Keratinocyte (primary cell): Measurements from ENCODE around the gene E2F6. TPM values are rescaled to one million over a fixed set of nuclear protein-coding genes. Genes with fewer than 3 reads are reported as not detected.

Experiments used
- DNase-seq: peaks from one replicate; pipeline ENCODE4 v3.0.0-alpha.2; 2011; ENCODE audit warnings: low read depth, missing footprints, low spot score
- FAIRE-seq: peaks from 2 replicates; lab custom pipeline; 2011; peaks lifted over from hg19 to GRCh38; lab: Jason Lieb, UNC
- H2AFZ ChIP-seq: 2 replicates; pipeline ENCODE4 v1.6.0; 2012; ENCODE audit warnings: low read length, control low read depth, inconsistent platforms; ENCODE audit not compliant: control insufficient read depth
- H3K27ac ChIP-seq: 2 replicates; pipeline ENCODE4 v1.5.1; 2011; ENCODE audit warnings: low read length; ENCODE audit not compliant: control insufficient read depth, insufficient read depth
- H3K27me3 ChIP-seq: 3 replicates; pipeline ENCODE4 v1.6.0; 2011; ENCODE audit warnings: low read length; ENCODE audit not compliant: control insufficient read depth, insufficient read depth; ENCODE audit errors: extremely low read depth
- H3K36me3 ChIP-seq, 2 experiments: 2 replicates in 1 of 2; 3 replicates in 1 of 2; pipeline ENCODE4 v1.5.1; 2011; ENCODE audit warnings: low read length in 2 of 2, mild to moderate bottlenecking in 1 of 2; ENCODE audit not compliant: control insufficient read depth in 2 of 2, insufficient read depth in 2 of 2; ENCODE audit errors: extremely low read depth in 1 of 2
- H3K4me1 ChIP-seq: 3 replicates; pipeline ENCODE4 v1.5.1; 2011; ENCODE audit warnings: low read length; ENCODE audit not compliant: control insufficient read depth, insufficient read depth; ENCODE audit errors: extremely low read depth
- H3K4me2 ChIP-seq: 3 replicates; pipeline ENCODE4 v1.6.0; 2011; ENCODE audit warnings: low read depth, low read length; ENCODE audit not compliant: control insufficient read depth, insufficient read depth; ENCODE audit errors: extremely low read depth
- H3K4me3 ChIP-seq, 3 experiments: fragments of 200-600 bp in 1 of 3; sonication (generic) in 1 of 3; 2 replicates in 2 of 3; 3 replicates in 1 of 3; pipeline ENCODE4 v1.5.1; 2011 to 2016; ENCODE audit warnings: low read length in 3 of 3, mild to moderate bottlenecking in 3 of 3, control low read depth in 2 of 3, inconsistent platforms in 1 of 3, low read depth in 1 of 3, mixed read lengths in 1 of 3, mixed run types in 1 of 3, moderate library complexity in 1 of 3; ENCODE audit not compliant: control insufficient read depth in 2 of 3, insufficient read depth in 2 of 3; ENCODE audit errors: extremely low read depth in 1 of 3
- H3K79me2 ChIP-seq: 2 replicates; pipeline ENCODE4 v1.6.0; 2012; ENCODE audit warnings: low read length; ENCODE audit not compliant: control insufficient read depth, insufficient read depth
- H3K9ac ChIP-seq: 3 replicates; pipeline ENCODE4 v1.6.0; 2011; ENCODE audit warnings: low read length; ENCODE audit not compliant: control insufficient read depth, insufficient read depth; ENCODE audit errors: extremely low read depth
- H3K9me1 ChIP-seq: 3 replicates; pipeline ENCODE4 v1.6.0; 2011; ENCODE audit warnings: low read length; ENCODE audit not compliant: control insufficient read depth, insufficient read depth; ENCODE audit errors: extremely low read depth
- H3K9me3 ChIP-seq: 2 replicates; pipeline ENCODE4 v1.5.1; 2012; ENCODE audit warnings: low read depth, low read length; ENCODE audit not compliant: control insufficient read depth
- H4K20me1 ChIP-seq: 3 replicates; pipeline ENCODE4 v1.6.0; 2011; ENCODE audit warnings: low read length; ENCODE audit not compliant: control insufficient read depth, insufficient read depth; ENCODE audit errors: extremely low read depth
- CTCF ChIP-seq, 3 experiments: IDR thresholded peaks in 1 of 3; conservative IDR thresholded peaks in 1 of 3; optimal IDR thresholded peaks in 1 of 3; 2 replicates in 2 of 3; 3 replicates in 1 of 3; pipeline versions ENCODE3 to v1.5.1; 2011; ENCODE audit warnings: low read length in 3 of 3, mild to moderate bottlenecking in 3 of 3, moderate library complexity in 2 of 3, control low read depth in 1 of 3, inconsistent platforms in 1 of 3; ENCODE audit not compliant: insufficient read depth in 2 of 3; ENCODE audit errors: extremely low read depth in 1 of 3
- EZH2 ChIP-seq: IDR thresholded peaks from one replicate; pipeline ENCODE4 v1.6.1; 2012; ENCODE audit warnings: inconsistent platforms, mild to moderate bottlenecking, low read length, moderate library complexity
- dilution Hi-C: fragments of 300-500 bp; cut with MboI; formaldehyde crosslinking; loops from one replicate; pipeline ENCODE4 v1.7.0; 2020; ENCODE audit warnings: low sequenced_read_pairs; ENCODE audit not compliant: extremely low pct_ligation_motif_present
- polyA plus RNA-seq, 5 experiments: library from polyadenylated mRNA; depleted of rRNA in 3 of 5; stranded (reverse) in 3 of 5; stranded (forward) in 1 of 5; unstranded in 1 of 5; fragments of >200 nt; gene quantifications; 1 replicate in 1 of 5; 2 replicates in 3 of 5; 3 replicates in 1 of 5; pipeline versions ENCODE4 v1.2.1 to v1.2.3, GENCODE V29; 2011 to 2012; ENCODE audit warnings: missing spikeins in 2 of 5, low read depth in 1 of 5, low replicate concordance in 1 of 5

Gene E2F6
- polyA plus RNA-seq, 1 donor (not counting 4 experiments of a cell fraction or from before 2014, with no cell fraction given): 13.8 TPM

- Histone ChIP-seq H3K79me2 (no peaks in the 10 kb centered on the region), H4K20me1 (no peaks in the 10 kb centered on the region), H3K4me3 (no peak overlapping the region), H3K9me1 (no peaks in the 10 kb centered on the region), H3K36me3 (no peaks in the 10 kb centered on the region), H3K27ac (no peak overlapping the region), H2AFZ (no peak overlapping the region), H3K27me3 (no peaks in the 10 kb centered on the region), H3K9ac (no peak overlapping the region), H3K9me3 (peaks cover 3% of the 10 kb centered on the region), H3K4me2 (no peak overlapping the region), H3K4me1 (no peaks in the 10 kb centered on the region)
- DNase-seq: no peak
- no peak for FAIRE-seq
- TF ChIP-seq EZH2 (no peak), CTCF (optimal IDR thresholded peaks at IDR 0.05 in 1 of 3, IDR thresholded peaks at IDR 0.05 in 1 of 3, conservative IDR thresholded peaks at IDR 0.05 in 1 of 3; ENCODE audit: extremely low read depth in 1 of 3, insufficient read depth in 2 of 3, low read length in 3 of 3) (no peak)
- dilution Hi-C loops: no loop called here
These were observed 43.0 kb downstream of the E2F6 start for GRCh38 chr2:11422901-11423435.

GRCh38 chr2:11422491-11422865 is 43.5 kb downstream of the E2F6 start:
- Histone ChIP-seq H3K9me3 (peaks cover 3% of the 10 kb centered on the region), H2AFZ (no peak overlapping the region), H3K4me3 (no peak overlapping the region), H3K4me2 (no peak overlapping the region), H3K79me2 (no peaks in the 10 kb centered on the region), H4K20me1 (no peaks in the 10 kb centered on the region), H3K9ac (no peak overlapping the region), H3K27me3 (no peaks in the 10 kb centered on the region), H3K4me1 (no peaks in the 10 kb centered on the region), H3K9me1 (no peaks in the 10 kb centered on the region), H3K36me3 (no peaks in the 10 kb centered on the region), H3K27ac (no peak overlapping the region)
- dilution Hi-C loops: no loop called here
- FAIRE-seq: no peak
- TF ChIP-seq CTCF (optimal IDR thresholded peaks at IDR 0.05 in 1 of 3, IDR thresholded peaks at IDR 0.05 in 1 of 3, conservative IDR thresholded peaks at IDR 0.05 in 1 of 3; ENCODE audit: extremely low read depth in 1 of 3, insufficient read depth in 2 of 3, low read length in 3 of 3): no peak
- no peak for DNase-seq
